ENCODE results near the gene NCKAP5L.

DNA sequence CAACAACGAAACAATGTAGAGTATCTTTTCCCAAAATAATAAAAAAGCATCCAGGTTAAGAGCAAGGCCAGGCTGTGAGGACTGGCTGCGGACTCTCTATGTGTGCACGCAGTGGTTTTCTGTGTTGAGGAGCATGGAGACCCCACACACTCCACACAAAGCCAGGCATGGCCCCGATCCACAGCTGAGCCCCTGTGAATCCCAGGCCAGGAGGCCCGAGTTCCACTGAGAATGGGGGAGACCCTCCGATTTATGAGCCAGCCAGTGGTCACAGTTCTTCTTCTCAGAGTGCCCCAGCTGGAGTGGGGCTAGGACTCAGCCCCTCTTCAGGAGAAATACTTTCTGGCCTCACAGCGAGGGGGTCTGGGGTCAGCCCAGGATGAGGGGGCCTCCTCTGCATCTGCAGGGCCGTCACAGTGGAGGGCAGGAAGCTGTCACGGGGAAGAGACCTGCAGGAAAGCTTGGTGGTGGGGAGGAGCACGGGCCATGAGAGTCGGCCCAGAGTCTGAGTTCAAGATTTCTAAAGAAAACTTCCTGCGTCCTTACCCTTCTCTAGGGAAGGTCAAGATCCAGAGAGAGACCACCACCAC lies 20.1 kb downstream of the NCKAP5L start:
- TF ChIP-seq ASH2L (IDR thresholded peaks at IDR 0.05; ENCODE audit: low read length) (no peak), EP300 (IDR thresholded peaks at IDR 0.05; ENCODE audit: borderline replicate concordance in 1 of 2, low read depth in 2 of 2, low read length in 2 of 2) (no peak), FOSL1 (IDR thresholded peaks at IDR 0.05; ENCODE audit: insufficient read depth, low read depth, low read length) (no peak), YY1 (IDR thresholded peaks at IDR 0.05; ENCODE audit: low read depth, low read length) (no peak), EZH2 (IDR thresholded peaks at IDR 0.05; ENCODE audit: low read depth, low read length, severe bottlenecking) (no peak), EGR1 (IDR thresholded peaks at IDR 0.05; ENCODE audit: borderline replicate concordance, low read depth, low read length) (no peak), CHD1 (IDR thresholded peaks at IDR 0.05; ENCODE audit: low read depth, low read length) (no peak), POLR2AphosphoS5 (IDR thresholded peaks at IDR 0.05; ENCODE audit: low read depth, low read length) (no peak)
- TF ChIP-seq, protein P1, sequence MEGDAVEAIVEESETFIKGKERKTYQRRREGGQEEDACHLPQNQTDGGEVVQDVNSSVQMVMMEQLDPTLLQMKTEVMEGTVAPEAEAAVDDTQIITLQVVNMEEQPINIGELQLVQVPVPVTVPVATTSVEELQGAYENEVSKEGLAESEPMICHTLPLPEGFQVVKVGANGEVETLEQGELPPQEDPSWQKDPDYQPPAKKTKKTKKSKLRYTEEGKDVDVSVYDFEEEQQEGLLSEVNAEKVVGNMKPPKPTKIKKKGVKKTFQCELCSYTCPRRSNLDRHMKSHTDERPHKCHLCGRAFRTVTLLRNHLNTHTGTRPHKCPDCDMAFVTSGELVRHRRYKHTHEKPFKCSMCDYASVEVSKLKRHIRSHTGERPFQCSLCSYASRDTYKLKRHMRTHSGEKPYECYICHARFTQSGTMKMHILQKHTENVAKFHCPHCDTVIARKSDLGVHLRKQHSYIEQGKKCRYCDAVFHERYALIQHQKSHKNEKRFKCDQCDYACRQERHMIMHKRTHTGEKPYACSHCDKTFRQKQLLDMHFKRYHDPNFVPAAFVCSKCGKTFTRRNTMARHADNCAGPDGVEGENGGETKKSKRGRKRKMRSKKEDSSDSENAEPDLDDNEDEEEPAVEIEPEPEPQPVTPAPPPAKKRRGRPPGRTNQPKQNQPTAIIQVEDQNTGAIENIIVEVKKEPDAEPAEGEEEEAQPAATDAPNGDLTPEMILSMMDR (IDR thresholded peaks at IDR 0.05; ENCODE audit: control extremely low read depth in 1 of 3, insufficient read depth in 1 of 3, low read depth in 1 of 3, low read length in 3 of 3): no peak

Measured in H1 (cell line).